ENCODE results near the gene TTC7B.

DNA sequence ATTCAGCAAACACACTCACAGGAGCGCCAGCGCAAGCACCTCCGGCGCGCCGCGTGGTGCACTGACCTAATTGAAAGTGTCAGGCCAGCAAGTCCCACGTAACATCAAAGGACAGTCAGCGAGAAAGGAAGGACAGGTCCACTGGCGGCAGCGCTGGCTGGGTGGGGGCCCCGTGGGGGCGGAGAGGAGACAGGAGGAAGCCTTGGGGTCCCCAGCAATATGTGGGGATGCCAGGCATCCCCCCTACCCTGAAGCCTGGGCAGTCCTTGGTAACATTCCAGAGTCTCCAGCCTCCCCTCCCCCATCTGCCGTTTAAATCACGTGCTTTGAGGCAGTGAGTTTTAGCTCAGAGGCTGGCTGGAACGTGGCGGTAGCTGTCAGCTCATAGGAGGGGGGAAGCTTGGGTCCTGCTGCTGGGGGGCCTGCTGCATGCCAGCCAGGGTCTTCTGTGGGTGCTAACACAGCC lies 260.2 kb downstream of the TTC7B start:
- no peak for TF ChIP-seq CTCF (IDR thresholded peaks at IDR 0.05)
- peak in 1 of 4 donors; percentile 31 for TF ChIP-seq EP300 (IDR thresholded peaks at IDR 0.05)
- peak in 1 of 4 donors; percentile 63 for TF ChIP-seq POLR2AphosphoS5 (IDR thresholded peaks at IDR 0.05)
